ENCODE measurements around the gene ATPAF2. TPM values are rescaled to one million over a fixed set of nuclear protein-coding genes. Genes with fewer than 3 reads are reported as not detected.

The ATPAF2 gene
- total RNA-seq, result 10 to 100 TPM; 22.9 to 29.9 TPM

DNA sequence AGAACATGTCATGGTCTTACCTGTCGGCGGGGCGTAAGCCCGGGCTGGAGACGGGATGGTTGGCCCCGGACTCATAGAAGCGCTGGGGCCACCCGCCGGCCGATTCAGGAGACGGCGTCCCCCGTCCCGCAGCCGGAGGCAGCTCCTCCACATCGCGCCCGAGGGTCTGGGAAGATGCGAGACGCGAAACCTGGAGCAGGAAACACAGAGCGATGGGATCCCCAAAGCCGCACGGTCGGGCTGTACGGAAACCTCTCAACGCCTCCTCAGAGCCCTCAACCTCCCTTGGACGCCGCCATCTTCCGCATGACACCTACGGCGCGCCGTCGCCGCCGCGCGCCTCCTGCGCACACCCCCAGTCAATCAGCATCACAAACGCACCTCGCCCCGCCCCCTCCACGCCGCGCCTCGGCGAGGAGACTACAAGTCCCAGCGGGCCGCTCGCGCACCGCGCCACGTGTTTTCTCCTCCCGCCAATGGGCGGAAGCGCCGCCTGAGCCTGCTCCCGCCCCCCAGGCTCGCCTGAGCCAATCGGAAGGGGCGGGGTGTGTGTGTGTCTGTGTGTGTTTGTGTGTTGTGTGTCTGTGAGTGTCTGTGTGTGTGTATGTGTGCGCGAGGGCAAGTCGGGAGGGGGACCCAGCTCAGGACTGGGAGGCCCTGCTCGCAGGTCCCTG lies at the start of gene ATPAF2, which contains the start of gene GID4:
Gene ATPAF2 (minus strand): TSS at position 308 of the 674 bp plus-strand sequence. CDS start 155 bp downstream, at position 153.
Gene GID4 (plus strand): TSS at position 548 of the 674 bp plus-strand sequence. CDS start 57 bp downstream, at position 605.
- ATAC-seq (ENCODE audit: low read depth), result peak; percentile 90
- Mint-ChIP-seq H3K9me3 (no peaks in the 10 kb centered on the region), H3K27ac (peak within 1 kb of the TSS; percentile 97), H3K4me3 (peak within 1 kb of the TSS; percentile 98), H3K27me3 (no peaks in the 10 kb centered on the region), H3K36me3 (peaks cover 4% of the 10 kb centered on the region), H3K4me1 (peaks cover 33% of the 10 kb centered on the region)
- POLR2A ChIA-PET, result interaction anchor here (1.5 kb wide), 1 partner anchor 362 kb away, joined by 3 read pairs; no protein-coding TSS in a partner anchor
- peak; percentile 100 for DNase-seq

DNA sequence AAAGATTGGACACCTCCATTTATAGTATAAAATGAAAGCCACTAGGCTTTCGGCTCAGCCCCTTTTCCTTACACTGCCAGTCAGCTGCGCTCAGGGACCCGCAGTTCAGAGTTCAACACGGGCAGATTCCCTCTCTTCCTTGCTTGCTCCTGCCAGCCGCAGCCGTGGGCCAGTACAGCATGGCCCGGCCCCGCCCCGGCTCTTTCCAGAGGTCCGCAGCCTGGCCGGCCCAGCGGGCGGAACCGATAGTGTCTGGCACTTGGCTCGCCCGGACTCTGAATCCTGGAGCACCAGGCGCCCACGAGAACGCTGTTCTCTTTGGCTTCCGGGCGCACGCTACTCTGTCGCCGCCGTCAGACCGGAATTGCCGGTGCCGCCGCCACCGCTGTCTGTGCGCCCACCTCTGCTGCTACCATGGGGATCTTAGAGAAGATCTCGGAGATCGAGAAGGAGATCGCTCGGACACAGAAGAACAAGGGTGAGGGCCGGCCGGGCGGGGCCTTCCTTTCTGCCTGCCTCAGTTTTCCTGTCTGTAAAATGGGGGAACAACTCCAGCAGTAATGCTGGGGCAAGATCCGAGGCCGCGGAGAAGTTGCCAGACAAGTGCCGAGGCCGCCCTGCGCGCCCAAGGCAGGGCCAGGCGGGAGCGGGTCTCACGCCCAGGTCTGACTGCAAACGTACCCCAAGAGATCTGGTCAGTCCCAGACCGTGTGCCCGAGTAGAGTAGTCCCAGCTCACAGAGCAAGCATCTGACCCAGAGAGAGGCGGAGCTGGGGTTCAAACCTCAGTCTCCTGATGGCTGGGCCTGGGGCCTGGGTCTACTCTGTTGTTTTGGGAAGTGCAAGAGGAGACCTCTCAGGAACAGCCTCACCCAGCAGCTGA lies 48.9 kb upstream of the ATPAF2 start, which contains the start of gene DRG2:
Gene DRG2 (plus strand): TSS at position 339 of the 882 bp plus-strand sequence. CDS start 76 bp downstream, at position 415.
- H3K4me3 Mint-ChIP-seq, result peak within 1 kb of the TSS; percentile 99
- peak; percentile 92 for ATAC-seq (ENCODE audit: low read depth)

DNA sequence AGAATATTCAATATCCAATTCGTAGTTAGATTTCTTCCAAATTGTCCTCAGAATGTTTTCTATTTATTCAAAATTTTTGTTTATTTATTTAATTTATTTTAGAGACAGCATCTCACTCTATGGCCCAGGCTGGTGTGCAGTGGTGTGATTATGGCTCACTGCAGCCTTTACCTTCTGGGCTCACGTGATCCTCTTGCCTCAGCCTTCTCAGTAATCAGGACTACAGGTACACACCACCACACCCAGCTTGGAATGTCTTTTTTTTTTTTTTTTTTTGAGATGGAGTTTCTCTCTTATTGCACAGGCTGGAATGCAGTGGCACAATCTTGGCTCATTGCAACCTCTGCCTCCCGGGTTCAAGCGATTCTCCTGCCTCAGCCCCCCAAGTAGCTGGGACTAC lies 45.3 kb upstream of the ATPAF2 start:
- Mint-ChIP-seq H3K4me3 (no peak overlapping the region), H3K36me3 (peaks cover 2% of the 10 kb centered on the region), H3K27me3 (peaks cover 10% of the 10 kb centered on the region), H3K9me3 (no peaks in the 10 kb centered on the region), H3K4me1 (peaks cover 11% of the 10 kb centered on the region), H3K27ac (no peak overlapping the region)
- DNase-seq, result no peak
- no peak for ATAC-seq (ENCODE audit: low read depth)
- POLR2A ChIA-PET, result no interaction called here

More for the DNA sequence above, 48.9 kb upstream of the ATPAF2 start, which contains the start of gene DRG2:
- peak; percentile 94 for DNase-seq
- Mint-ChIP-seq H3K27me3 (no peaks in the 10 kb centered on the region), H3K27ac (peak within 1 kb of the TSS; percentile 98), H3K9me3 (no peaks in the 10 kb centered on the region), H3K36me3 (peaks cover 8% of the 10 kb centered on the region), H3K4me1 (peaks cover 16% of the 10 kb centered on the region)
- POLR2A ChIA-PET, result no interaction called here

DNA sequence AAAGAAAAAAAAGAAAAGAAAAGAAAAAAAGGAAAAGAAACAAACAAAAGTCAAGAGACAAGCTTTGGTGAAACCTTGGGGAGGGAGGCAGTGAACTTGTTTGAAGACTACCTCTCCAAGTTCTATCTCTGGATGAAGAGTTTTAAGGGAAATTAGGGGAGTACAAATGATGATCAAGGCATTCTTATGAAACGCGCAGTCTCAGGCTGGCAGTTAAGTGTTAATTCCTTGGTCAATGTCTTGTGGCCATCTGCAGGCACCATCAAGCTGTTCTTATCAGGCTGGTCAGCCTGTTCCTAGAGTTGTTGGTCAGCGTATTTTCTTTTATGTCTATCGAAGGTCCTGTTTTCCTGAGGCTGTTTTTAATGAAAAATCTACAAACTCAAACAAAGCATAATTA lies 40.6 kb upstream of the ATPAF2 start:
- Mint-ChIP-seq H3K27me3 (peaks cover 31% of the 10 kb centered on the region), H3K4me1 (no peaks in the 10 kb centered on the region), H3K36me3 (no peaks in the 10 kb centered on the region), H3K9me3 (no peaks in the 10 kb centered on the region), H3K4me3 (no peak overlapping the region), H3K27ac (no peak overlapping the region)
- no peak for ATAC-seq (ENCODE audit: low read depth)
- POLR2A ChIA-PET, result no interaction called here
- DNase-seq, result no peak

DNA sequence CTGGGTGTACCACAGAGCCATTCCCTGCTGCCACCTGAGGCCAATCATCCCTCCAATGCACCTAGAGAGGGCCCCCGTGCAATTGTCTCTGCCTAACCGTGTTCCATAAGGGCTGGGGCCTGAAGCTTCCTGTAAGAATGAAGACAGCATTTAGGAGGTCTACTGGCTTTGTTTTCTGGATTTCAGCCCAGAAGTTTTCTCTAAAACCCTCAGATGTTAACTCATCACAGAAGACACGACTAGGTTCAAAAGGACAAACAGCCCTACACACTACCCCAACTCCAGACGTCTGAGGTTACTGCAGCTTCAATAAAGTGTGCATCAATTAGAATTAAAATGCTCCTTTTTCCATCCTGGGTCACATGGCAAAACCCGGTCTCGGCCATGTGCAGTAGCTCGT lies 38.0 kb upstream of the ATPAF2 start:
- Mint-ChIP-seq H3K27me3 (peaks cover 41% of the 10 kb centered on the region), H3K4me1 (no peaks in the 10 kb centered on the region), H3K27ac (no peak overlapping the region), H3K36me3 (no peaks in the 10 kb centered on the region), H3K9me3 (no peaks in the 10 kb centered on the region), H3K4me3 (no peak overlapping the region)
- DNase-seq, result no peak
- POLR2A ChIA-PET, result no interaction called here
- no peak for ATAC-seq (ENCODE audit: low read depth)

DNA sequence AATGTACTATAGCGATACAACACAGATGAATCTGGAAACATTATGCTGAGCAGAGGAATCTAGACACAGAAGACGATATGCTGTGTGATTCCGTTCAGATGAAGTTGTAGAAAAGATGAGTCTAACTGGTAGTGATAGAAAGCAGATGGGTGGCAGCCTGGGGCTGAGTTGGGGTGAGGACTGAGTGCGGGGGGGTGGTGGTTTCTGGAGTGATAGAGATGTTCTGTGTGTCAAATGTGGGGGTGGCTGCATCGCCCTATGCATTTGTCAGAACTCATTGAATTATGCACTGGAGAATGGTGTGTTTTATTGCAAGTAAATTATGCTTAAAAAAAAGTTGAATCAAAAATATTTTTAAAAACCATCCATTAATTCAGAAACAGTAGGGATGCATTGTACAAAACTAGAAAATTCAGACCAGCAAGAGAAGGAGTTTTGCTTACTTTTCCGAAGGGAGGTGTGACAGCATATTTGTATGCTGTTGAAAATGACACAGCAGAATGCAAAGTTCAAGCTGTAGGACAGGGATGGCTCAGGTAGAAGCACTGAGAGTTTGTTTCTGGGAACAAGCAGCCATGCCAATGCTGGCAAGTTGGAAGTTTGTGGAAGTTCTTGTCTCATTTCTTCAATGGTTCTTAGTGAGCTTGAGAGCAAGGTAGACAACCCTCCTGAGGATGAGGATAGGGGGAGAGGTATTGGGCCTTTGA lies 35.8 kb upstream of the ATPAF2 start:
- ATAC-seq (ENCODE audit: low read depth), result no peak
- H3K36me3 Mint-ChIP-seq, result no peaks in the 10 kb centered on the region
- H3K9me3 Mint-ChIP-seq, result no peaks in the 10 kb centered on the region
- H3K27ac Mint-ChIP-seq, result no peak overlapping the region
- H3K27me3 Mint-ChIP-seq, result peaks cover 42% of the 10 kb centered on the region
- POLR2A ChIA-PET, result no interaction called here
- no peak for DNase-seq
- H3K4me3 Mint-ChIP-seq, result no peak overlapping the region
- peaks cover 6% of the 10 kb centered on the region for H3K4me1 Mint-ChIP-seq

DNA sequence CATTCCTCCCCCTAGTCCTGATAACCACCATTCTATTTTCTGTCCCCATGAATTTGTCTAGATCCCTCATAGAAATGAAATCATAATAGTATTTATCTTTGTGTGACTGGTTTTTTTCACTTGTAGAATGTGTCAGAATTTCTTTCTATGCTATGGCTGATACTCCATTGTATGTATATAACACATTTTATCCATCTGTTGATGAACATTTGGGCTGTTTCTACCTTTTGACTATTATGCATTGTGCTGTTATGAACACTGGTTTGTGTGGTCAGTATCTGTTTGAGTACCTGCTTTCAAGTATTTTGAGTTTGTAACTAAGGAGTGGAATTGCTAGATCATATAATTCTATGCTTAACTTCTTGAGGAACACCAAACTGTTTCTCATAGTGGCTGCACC lies 32.8 kb upstream of the ATPAF2 start:
- no peaks in the 10 kb centered on the region for H3K9me3 Mint-ChIP-seq
- H3K4me1 Mint-ChIP-seq, result peaks cover 6% of the 10 kb centered on the region
- ATAC-seq (ENCODE audit: low read depth), result no peak
- POLR2A ChIA-PET, result no interaction called here
- H3K4me3 Mint-ChIP-seq, result no peak overlapping the region
- no peak overlapping the region for H3K27ac Mint-ChIP-seq
- DNase-seq, result no peak
- H3K27me3 Mint-ChIP-seq, result peaks cover 32% of the 10 kb centered on the region
- H3K36me3 Mint-ChIP-seq, result no peaks in the 10 kb centered on the region

DNA sequence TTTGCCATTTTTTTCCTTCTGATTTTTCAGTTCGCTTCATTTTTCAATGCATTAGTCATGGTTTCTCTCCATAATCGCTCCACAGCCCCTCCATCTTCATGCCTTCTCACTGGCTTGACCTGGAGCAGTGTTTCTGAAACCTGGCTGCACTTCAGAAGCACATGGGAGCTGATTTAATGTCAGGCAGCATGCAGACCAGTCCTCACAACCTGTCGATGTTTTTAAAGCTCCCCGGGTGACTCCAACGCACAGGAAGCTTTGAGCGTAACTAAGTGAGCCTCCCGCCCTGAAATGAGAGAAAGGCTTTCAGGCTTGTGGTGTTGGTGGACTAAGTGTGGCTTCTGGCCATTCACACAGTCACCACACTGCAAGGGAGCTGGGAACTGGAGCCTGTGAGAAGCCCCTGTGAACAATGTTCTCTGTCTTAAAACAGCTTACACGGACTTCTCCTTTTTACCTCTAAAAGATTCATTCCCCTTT lies 31.9 kb upstream of the ATPAF2 start:
- H3K4me3 Mint-ChIP-seq, result peak overlapping the region; percentile 30
- DNase-seq, result no peak
- no peaks in the 10 kb centered on the region for H3K9me3 Mint-ChIP-seq
- ATAC-seq (ENCODE audit: low read depth), result no peak
- POLR2A ChIA-PET, result interaction anchor here (1.3 kb wide), 1 partner anchor 18 kb away, joined by 3 read pairs; no protein-coding TSS in a partner anchor
- H3K27me3 Mint-ChIP-seq, result peaks cover 25% of the 10 kb centered on the region
- no peaks in the 10 kb centered on the region for H3K36me3 Mint-ChIP-seq
- H3K27ac Mint-ChIP-seq, result no peak overlapping the region
- H3K4me1 Mint-ChIP-seq, result peaks cover 6% of the 10 kb centered on the region

DNA sequence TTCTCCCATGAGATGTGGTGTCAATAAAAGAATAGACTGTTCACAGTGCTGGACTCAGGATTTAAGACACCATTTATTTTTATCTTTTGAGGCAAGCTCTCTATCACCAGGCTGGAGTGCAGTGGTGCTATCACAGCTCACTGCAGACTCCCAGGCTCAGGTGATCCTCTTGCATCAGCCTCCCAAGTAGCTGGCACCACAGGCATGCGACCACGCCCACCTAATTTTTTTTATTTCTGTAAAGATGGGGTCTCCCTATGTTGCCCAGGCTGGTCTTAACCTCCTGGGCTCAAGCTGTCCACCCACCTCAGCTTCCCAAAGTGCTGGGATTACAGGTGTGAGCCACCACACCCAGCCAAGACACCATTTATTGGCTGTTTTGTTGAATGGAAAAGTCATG lies 30.1 kb upstream of the ATPAF2 start:
- Mint-ChIP-seq H3K27me3 (peaks cover 15% of the 10 kb centered on the region), H3K9me3 (no peaks in the 10 kb centered on the region), H3K4me1 (peaks cover 6% of the 10 kb centered on the region), H3K36me3 (peaks cover 2% of the 10 kb centered on the region), H3K4me3 (no peak overlapping the region), H3K27ac (no peak overlapping the region)
- DNase-seq (no peak), ATAC-seq (ENCODE audit: low read depth) (no peak)
- POLR2A ChIA-PET, result no interaction called here

DNA sequence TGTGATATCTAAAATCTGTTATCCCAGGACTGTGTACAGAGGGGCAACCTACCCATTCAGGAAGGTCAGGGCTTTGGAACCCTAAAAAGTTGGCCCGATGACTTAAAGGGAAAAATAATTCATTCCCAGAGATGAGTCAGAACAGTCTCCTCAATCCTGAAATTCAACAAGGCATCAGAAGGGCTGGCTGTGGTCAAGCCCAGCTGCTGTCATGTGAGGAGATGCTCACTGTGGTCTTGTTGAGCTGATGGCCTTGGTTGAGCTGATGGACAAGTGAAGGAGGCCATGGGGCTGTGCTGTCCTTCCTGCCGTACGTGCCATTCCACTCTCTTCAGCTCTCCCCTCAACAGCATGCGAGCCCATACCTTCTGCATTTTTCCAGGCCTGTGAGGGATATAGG lies 27.9 kb upstream of the ATPAF2 start:
- DNase-seq, result no peak
- Mint-ChIP-seq H3K4me3 (no peak overlapping the region), H3K27ac (no peak overlapping the region), H3K27me3 (peaks cover 6% of the 10 kb centered on the region), H3K9me3 (no peaks in the 10 kb centered on the region), H3K36me3 (peaks cover 2% of the 10 kb centered on the region), H3K4me1 (peaks cover 6% of the 10 kb centered on the region)
- ATAC-seq (ENCODE audit: low read depth), result no peak
- POLR2A ChIA-PET, result no interaction called here

DNA sequence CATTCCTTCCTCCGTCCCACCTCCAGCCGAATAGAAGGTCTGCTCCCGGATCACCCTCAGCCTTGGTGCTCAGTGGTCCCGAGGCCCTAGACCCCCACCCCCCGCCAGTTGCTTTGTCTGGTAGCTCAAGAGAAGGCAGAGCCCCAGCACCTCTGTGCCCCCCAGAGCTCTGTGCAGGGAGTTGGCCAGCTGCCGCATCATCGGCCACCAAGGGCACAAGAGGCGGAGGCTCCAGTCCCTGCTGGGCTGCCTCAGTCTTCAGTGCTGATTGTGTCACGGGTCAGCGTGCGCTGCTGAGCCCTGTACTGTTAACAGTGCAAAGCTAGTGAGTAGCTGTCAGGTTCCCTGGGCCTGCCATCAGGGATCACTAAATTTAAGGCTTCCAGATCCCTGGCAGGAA lies 26.6 kb upstream of the ATPAF2 start:
- POLR2A ChIA-PET, result no interaction called here
- DNase-seq, result no peak
- Mint-ChIP-seq H3K9me3 (no peaks in the 10 kb centered on the region), H3K36me3 (peaks cover 2% of the 10 kb centered on the region), H3K27ac (no peak overlapping the region), H3K27me3 (peaks cover 2% of the 10 kb centered on the region), H3K4me3 (no peak overlapping the region), H3K4me1 (no peaks in the 10 kb centered on the region)
- ATAC-seq (ENCODE audit: low read depth), result no peak

DNA sequence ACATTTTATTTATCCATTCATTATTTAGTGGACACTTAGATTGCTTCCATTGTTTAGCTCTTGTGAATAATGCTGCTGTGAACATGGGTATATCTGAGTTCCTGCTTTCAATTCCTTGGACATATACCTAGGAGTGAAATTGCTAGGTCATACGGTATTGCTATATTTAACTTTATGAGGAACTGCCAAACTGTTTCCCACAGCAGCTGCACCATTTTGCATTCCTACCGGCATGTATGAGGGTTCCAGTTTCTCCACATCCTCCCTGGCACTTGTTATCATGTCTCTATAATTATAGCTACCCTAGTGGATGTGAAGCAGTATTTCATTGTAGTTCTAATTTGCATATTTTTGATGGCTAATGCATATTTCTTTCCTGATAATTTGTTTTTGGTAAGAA lies 25.1 kb upstream of the ATPAF2 start:
- no peak for ATAC-seq (ENCODE audit: low read depth)

DNA sequence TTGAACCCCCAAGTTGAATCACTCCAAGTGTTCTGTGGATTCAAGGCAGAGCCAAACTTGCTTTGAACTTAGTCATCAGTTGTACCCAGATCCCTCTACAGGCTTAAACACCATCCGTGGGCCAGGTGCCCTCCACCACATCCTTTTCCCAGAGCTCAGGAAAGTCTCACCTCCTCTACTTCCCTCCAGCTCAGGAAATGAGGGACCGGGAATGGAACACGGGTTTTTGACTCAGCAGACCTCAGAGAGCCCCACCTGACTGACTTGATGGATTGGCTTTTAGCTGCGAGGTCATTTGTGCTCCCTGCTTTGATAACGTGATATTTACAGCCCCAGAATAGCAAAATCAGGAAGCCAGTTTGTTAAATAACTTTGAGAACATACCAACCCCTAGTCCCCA lies 20.3 kb upstream of the ATPAF2 start:
- no peaks in the 10 kb centered on the region for H3K4me1 Mint-ChIP-seq
- POLR2A ChIA-PET, result no interaction called here
- DNase-seq (no peak), ATAC-seq (ENCODE audit: low read depth) (no peak)
- H3K9me3 Mint-ChIP-seq, result no peaks in the 10 kb centered on the region
- no peak overlapping the region for H3K27ac Mint-ChIP-seq
- H3K36me3 Mint-ChIP-seq, result peaks cover 15% of the 10 kb centered on the region
- H3K27me3 Mint-ChIP-seq, result no peaks in the 10 kb centered on the region
- no peak overlapping the region for H3K4me3 Mint-ChIP-seq

More for the DNA sequence above, 25.1 kb upstream of the ATPAF2 start:
- Mint-ChIP-seq H3K9me3 (no peaks in the 10 kb centered on the region), H3K4me1 (no peaks in the 10 kb centered on the region), H3K36me3 (peaks cover 5% of the 10 kb centered on the region), H3K27me3 (no peaks in the 10 kb centered on the region), H3K4me3 (no peak overlapping the region), H3K27ac (no peak overlapping the region)
- DNase-seq, result no peak
- POLR2A ChIA-PET, result no interaction called here

Data from activated naive CD8-positive, alpha-beta T cell treated with anti-CD3 and anti-CD28 coated beads, Interleukin-2, amount 10 ng/mL, durations not matched to agents 7 days and 5 days (primary cell).